ENCODE measurements around the gene MATN1. TPM values are rescaled to one million over a fixed set of nuclear protein-coding genes. Genes with fewer than 3 reads are reported as not detected.

The MATN1 gene
- polyA plus RNA-seq, 1 donor from 2014 or later, result not detected

- Mint-ChIP-seq H3K27me3 (peaks cover 16% of the 10 kb centered on the region), H3K4me1 (no peaks in the 10 kb centered on the region), H3K4me3 (no peak overlapping the region), H3K27ac (no peak overlapping the region), H3K36me3 (no peaks in the 10 kb centered on the region), H3K9me3 (peaks cover 4 to 20% (median 15%) of the 10 kb centered on the region in 3 donors)
These were observed 45.9 kb downstream of the MATN1 start for GRCh38 chr1:30677471-30677870.

DNA sequence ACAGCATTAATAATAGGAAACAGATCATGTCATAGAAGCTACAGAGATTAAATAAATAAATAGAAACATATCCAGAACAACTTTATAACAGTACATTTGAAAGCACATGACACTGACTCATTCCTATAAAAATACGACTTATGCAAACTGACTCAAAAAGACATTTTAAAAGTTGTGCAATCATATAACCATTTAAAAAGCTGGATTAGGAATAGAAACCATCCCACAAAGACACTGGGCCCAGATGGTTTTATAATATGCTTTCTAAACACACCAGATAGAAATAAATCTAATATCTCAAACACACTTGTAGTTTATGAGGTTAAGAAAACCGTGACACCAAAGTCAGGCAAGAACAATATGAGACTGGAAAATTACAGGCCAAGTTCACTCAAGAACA, 47.6 kb downstream of the MATN1 start:
- Mint-ChIP-seq H3K9me3 (peaks cover 4 to 21% (median 15%) of the 10 kb centered on the region in 3 donors), H3K4me1 (no peaks in the 10 kb centered on the region), H3K36me3 (no peaks in the 10 kb centered on the region), H3K27ac (no peak overlapping the region), H3K4me3 (no peak overlapping the region), H3K27me3 (peaks cover 12% of the 10 kb centered on the region)

DNA sequence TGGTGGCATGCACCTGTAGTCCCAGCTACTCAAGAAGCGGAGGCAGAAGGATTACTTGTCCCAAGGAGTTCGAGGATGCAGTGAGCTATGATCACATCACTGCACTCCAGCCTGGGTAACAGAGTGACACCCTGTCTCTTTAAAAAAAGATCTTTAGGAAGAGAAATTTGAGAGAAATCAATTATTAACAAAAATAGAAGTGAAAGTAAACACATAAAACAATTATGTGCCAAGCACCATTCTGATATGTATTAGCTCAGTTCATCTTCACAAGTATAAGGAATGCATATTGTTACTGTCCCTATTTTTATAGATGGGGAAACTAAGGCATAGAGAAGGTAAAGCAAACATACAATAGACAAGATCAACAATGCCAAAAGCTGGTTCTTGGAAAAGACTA, 48.1 kb downstream of the MATN1 start:
- no peaks in the 10 kb centered on the region for H3K4me1 Mint-ChIP-seq
- H3K36me3 Mint-ChIP-seq, result no peaks in the 10 kb centered on the region
- H3K9me3 Mint-ChIP-seq, result peaks cover 4 to 21% (median 15%) of the 10 kb centered on the region in 3 donors
- H3K4me3 Mint-ChIP-seq, result no peak overlapping the region
- no peak overlapping the region for H3K27ac Mint-ChIP-seq
- peaks cover 13% of the 10 kb centered on the region for H3K27me3 Mint-ChIP-seq

GRCh38 chr1:30673395-30673794, 50.0 kb downstream of the MATN1 start:
- Mint-ChIP-seq H3K27ac (no peak overlapping the region), H3K36me3 (no peaks in the 10 kb centered on the region), H3K4me1 (no peaks in the 10 kb centered on the region), H3K4me3 (no peak overlapping the region), H3K27me3 (peaks cover 13% of the 10 kb centered on the region), H3K9me3 (peaks cover 0 to 17% (median 15%) of the 10 kb centered on the region in 3 donors)

DNA sequence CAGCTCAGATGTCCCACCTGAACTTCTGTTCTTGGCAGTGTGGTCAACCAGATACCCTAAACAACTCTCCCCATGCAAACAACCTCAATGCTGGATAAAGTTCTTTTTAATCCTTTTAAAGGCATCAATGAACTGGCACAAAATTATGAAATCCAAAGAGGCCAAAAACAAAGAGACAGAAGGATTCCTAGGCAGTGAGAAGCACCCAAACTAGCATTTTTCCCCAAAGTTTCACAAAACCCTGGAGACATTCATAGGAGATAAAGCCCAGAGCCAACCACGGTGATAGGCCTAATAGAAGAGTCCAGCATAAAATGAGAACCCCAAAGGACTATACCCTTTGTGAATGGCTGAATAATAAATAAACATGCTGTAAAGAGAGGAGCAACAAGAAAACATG, 50.7 kb downstream of the MATN1 start:
- peaks cover 0 to 17% (median 15%) of the 10 kb centered on the region in 3 donors for H3K9me3 Mint-ChIP-seq
- H3K4me3 Mint-ChIP-seq, result peak overlapping the region in 1 of 4 donors; percentile 6
- H3K27ac Mint-ChIP-seq, result no peak overlapping the region
- H3K36me3 Mint-ChIP-seq, result no peaks in the 10 kb centered on the region
- no peaks in the 10 kb centered on the region for H3K4me1 Mint-ChIP-seq
- H3K27me3 Mint-ChIP-seq, result peaks cover 12% of the 10 kb centered on the region

- peaks cover 8% of the 10 kb centered on the region for H3K27me3 Mint-ChIP-seq
- no peak overlapping the region for H3K4me3 Mint-ChIP-seq
- H3K36me3 Mint-ChIP-seq, result no peaks in the 10 kb centered on the region
- H3K9me3 Mint-ChIP-seq, result peaks cover 0 to 15% (median 9%) of the 10 kb centered on the region in 3 donors
- H3K4me1 Mint-ChIP-seq, result no peaks in the 10 kb centered on the region
- no peak overlapping the region for H3K27ac Mint-ChIP-seq
These were observed 52.9 kb downstream of the MATN1 start for GRCh38 chr1:30670240-30671060.

GRCh38 chr1:30668546-30669327, 54.6 kb downstream of the MATN1 start:
- no peaks in the 10 kb centered on the region for H3K36me3 Mint-ChIP-seq
- peak overlapping the region in 1 of 4 donors; percentile 15 for H3K4me3 Mint-ChIP-seq
- peaks cover 6% of the 10 kb centered on the region for H3K27me3 Mint-ChIP-seq
- H3K9me3 Mint-ChIP-seq, result peaks cover 0 to 7% (median 3%) of the 10 kb centered on the region in 3 donors
- no peaks in the 10 kb centered on the region for H3K4me1 Mint-ChIP-seq
- no peak overlapping the region for H3K27ac Mint-ChIP-seq

DNA sequence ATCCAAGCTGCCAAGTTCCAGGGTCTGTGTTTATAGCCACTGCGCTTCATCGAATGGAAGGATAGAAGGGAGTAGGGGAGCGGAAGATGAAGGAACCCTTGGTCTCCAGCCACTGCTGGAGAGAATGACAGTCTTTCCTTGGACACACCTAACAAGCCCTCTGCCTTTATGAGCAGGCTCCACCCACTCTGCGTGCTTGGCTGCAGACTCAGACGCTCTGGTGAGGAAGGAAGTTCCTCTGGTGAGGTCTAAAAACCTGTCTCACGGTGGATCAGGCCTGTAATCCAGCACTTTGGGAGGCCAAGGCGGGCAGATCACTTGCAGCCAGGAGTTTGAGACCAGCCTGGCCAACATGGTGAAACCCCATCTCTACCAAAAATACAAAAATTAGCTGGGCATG, 55.4 kb downstream of the MATN1 start:
- H3K4me1 Mint-ChIP-seq, result no peaks in the 10 kb centered on the region
- H3K36me3 Mint-ChIP-seq, result no peaks in the 10 kb centered on the region
- no peak overlapping the region for H3K4me3 Mint-ChIP-seq
- H3K9me3 Mint-ChIP-seq, result peaks cover 0 to 5% (median 0%) of the 10 kb centered on the region in 3 donors
- H3K27me3 Mint-ChIP-seq, result peaks cover 4% of the 10 kb centered on the region
- H3K27ac Mint-ChIP-seq, result no peak overlapping the region

GRCh38 chr1:30666756-30667273, 56.6 kb downstream of the MATN1 start:
- Mint-ChIP-seq H3K4me3 (no peak overlapping the region), H3K27ac (no peak overlapping the region), H3K4me1 (no peaks in the 10 kb centered on the region), H3K27me3 (peaks cover 4% of the 10 kb centered on the region), H3K9me3 (no peaks in the 10 kb centered on the region), H3K36me3 (no peaks in the 10 kb centered on the region)

DNA sequence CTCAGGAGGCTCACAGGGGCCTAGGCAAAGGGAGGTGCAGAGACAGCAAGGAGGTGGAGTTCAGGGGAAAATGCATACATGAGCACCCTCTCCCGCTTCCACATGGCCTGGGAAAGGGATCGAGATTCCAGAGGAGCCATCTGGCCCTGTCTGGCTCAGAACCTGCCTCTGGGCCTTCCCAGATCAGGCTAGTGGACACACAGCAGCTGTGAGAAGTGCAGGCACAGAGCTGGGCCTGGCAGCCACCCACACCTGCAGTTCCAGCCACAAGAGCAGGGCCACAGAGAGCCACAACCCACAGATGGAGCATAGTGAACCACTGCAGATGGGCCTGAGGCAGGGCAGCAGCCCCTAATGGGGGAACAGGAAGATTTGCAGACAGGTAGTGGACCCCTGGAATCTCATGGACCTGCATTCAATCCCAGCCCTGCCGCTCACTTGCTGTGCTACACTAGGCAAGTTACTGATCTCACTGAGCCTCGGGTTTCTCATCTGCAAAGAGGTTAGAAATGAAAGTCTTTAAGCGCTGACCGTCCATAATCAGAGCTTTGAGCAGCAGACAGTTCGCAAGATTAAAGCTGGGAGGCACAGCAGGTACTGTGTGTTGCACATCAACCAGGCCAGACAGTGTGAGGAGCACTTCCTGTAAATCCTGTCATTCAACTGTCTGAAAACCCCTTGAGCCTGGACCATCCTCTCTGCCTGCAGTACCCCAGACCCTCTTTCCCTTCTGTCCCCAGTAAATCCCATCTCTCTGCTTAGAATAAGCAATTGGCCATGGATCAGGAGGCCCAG, 58.0 kb downstream of the MATN1 start:
- Mint-ChIP-seq H3K27me3 (peaks cover 4% of the 10 kb centered on the region), H3K4me1 (no peaks in the 10 kb centered on the region), H3K27ac (peak overlapping the region in 1 of 3 donors; percentile 53), H3K36me3 (no peaks in the 10 kb centered on the region), H3K9me3 (no peaks in the 10 kb centered on the region), H3K4me3 (no peak overlapping the region)

- no peaks in the 10 kb centered on the region for H3K27me3 Mint-ChIP-seq
- no peaks in the 10 kb centered on the region for H3K36me3 Mint-ChIP-seq
- H3K27ac Mint-ChIP-seq, result no peak overlapping the region
These were observed 59.2 kb downstream of the MATN1 start for GRCh38 chr1:30664103-30664755.

GRCh38 chr1:30663596-30664091, 59.7 kb downstream of the MATN1 start:
- Mint-ChIP-seq H3K4me1 (no peaks in the 10 kb centered on the region), H3K4me3 (no peak overlapping the region), H3K36me3 (no peaks in the 10 kb centered on the region), H3K27ac (no peak overlapping the region), H3K9me3 (no peaks in the 10 kb centered on the region), H3K27me3 (peaks cover 2% of the 10 kb centered on the region)

More at GRCh38 chr1:30664103-30664755, 59.2 kb downstream of the MATN1 start:
- Mint-ChIP-seq H3K9me3 (no peaks in the 10 kb centered on the region), H3K4me3 (no peak overlapping the region), H3K4me1 (no peaks in the 10 kb centered on the region)

- H3K9me3 Mint-ChIP-seq, result no peaks in the 10 kb centered on the region
- H3K27ac Mint-ChIP-seq, result no peak overlapping the region
- H3K36me3 Mint-ChIP-seq, result no peaks in the 10 kb centered on the region
- peaks cover 5% of the 10 kb centered on the region for H3K27me3 Mint-ChIP-seq
- no peaks in the 10 kb centered on the region for H3K4me1 Mint-ChIP-seq
- H3K4me3 Mint-ChIP-seq, result no peak overlapping the region
These were observed 61.0 kb downstream of the MATN1 start for GRCh38 chr1:30662291-30662840.

DNA sequence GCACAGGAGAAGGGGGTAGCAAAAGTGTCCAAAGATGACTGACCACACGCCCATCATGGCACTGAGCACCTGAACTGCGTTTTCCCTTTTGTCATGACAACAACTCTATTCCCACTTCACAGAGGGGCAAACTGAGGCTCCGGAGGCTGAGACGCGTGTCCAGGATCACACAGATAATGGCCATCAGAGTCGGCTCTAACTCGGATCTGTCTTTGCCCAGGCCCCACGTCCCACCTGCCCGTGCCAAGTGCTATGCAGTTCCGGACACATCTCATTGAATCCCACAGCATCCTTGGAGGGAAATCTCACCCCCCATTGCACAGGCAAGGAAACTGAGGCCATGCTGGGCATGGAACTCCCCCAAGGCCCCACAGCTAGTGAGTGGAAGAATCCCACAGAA, 62.1 kb downstream of the MATN1 start:
- Mint-ChIP-seq H3K9me3 (no peaks in the 10 kb centered on the region), H3K27me3 (peaks cover 8% of the 10 kb centered on the region), H3K36me3 (no peaks in the 10 kb centered on the region), H3K27ac (no peak overlapping the region), H3K4me1 (no peaks in the 10 kb centered on the region), H3K4me3 (no peak overlapping the region)
